Measurements from ENCODE around the gene POLR1C.
"Not testable (repeated sequence)": the region's sequence is repeated elsewhere in the genome, so short reads cannot be mapped to it uniquely, and the experiment has no call there.

Gene POLR1C

GRCh38 chr6:43516697-43517504 lies at the start of gene POLR1C, which contains the start of gene YIPF3:
Gene POLR1C (plus strand): TSS chr6:43517089. CDS start chr6:43517110, 21 bp downstream.
Gene YIPF3 (minus strand): TSS chr6:43516926. CDS start chr6:43516807, 119 bp downstream.
- peak; percentile 99 for DNase-seq (ENCODE audit: insufficient read length, low spot score)
- peak; percentile 67 for FAIRE-seq

- not testable (repeated sequence) for FAIRE-seq; DNase-seq (ENCODE audit: insufficient read length, low spot score)
These were observed 49.6 kb upstream of the POLR1C start for GRCh38 chr6:43467265-43467664.

- FAIRE-seq (no peak), DNase-seq (ENCODE audit: insufficient read length, low spot score) (no peak)
These were observed 49.1 kb upstream of the POLR1C start for GRCh38 chr6:43467752-43468151.

GRCh38 chr6:43468240-43468639 lies 48.6 kb upstream of the POLR1C start:
- DNase-seq (ENCODE audit: insufficient read length, low spot score): no peak
- no peak for FAIRE-seq

GRCh38 chr6:43468748-43469681 lies 47.9 kb upstream of the POLR1C start:
- FAIRE-seq (peak; percentile 20), DNase-seq (ENCODE audit: insufficient read length, low spot score) (no peak)

GRCh38 chr6:43469947-43470346 lies 46.9 kb upstream of the POLR1C start:
- DNase-seq (ENCODE audit: insufficient read length, low spot score) (no peak), FAIRE-seq (no peak)

GRCh38 chr6:43471399-43471798 lies 45.5 kb upstream of the POLR1C start:
- FAIRE-seq: no peak
- DNase-seq (ENCODE audit: insufficient read length, low spot score): no peak

GRCh38 chr6:43472515-43472914 lies 44.4 kb upstream of the POLR1C start:
- DNase-seq (ENCODE audit: insufficient read length, low spot score): no peak
- no peak for FAIRE-seq

GRCh38 chr6:43475516-43475915 lies 41.4 kb upstream of the POLR1C start:
- DNase-seq (ENCODE audit: insufficient read length, low spot score): no peak
- no peak for FAIRE-seq

- no peak for DNase-seq (ENCODE audit: insufficient read length, low spot score)
- no peak for FAIRE-seq
These were observed 40.1 kb upstream of the POLR1C start for GRCh38 chr6:43476746-43477145.

GRCh38 chr6:43477235-43478007 lies 39.5 kb upstream of the POLR1C start, which contains the start of gene TJAP1:
Gene TJAP1 (plus strand): TSS chr6:43477570. CDS start chr6:43499002, 21,432 bp downstream.
- DNase-seq (ENCODE audit: insufficient read length, low spot score) (peak; percentile 95), FAIRE-seq (peak; percentile 98)

GRCh38 chr6:43478008-43478372 lies 38.9 kb upstream of the POLR1C start:
- no peak for DNase-seq (ENCODE audit: insufficient read length, low spot score)
- FAIRE-seq: no peak

GRCh38 chr6:43481075-43481474 lies 35.8 kb upstream of the POLR1C start:
- DNase-seq (ENCODE audit: insufficient read length, low spot score) (no peak), FAIRE-seq (no peak)

GRCh38 chr6:43481591-43482236 lies 35.2 kb upstream of the POLR1C start:
- FAIRE-seq (no peak), DNase-seq (ENCODE audit: insufficient read length, low spot score) (no peak)

GRCh38 chr6:43488667-43489276 lies 28.1 kb upstream of the POLR1C start:
- no peak for FAIRE-seq
- DNase-seq (ENCODE audit: insufficient read length, low spot score): no peak

GRCh38 chr6:43489277-43490072 lies 27.4 kb upstream of the POLR1C start:
- DNase-seq (ENCODE audit: insufficient read length, low spot score): no peak

GRCh38 chr6:43490523-43490939 lies 26.4 kb upstream of the POLR1C start:
- FAIRE-seq (no peak), DNase-seq (ENCODE audit: insufficient read length, low spot score) (no peak)

More at GRCh38 chr6:43489277-43490072, 27.4 kb upstream of the POLR1C start:
- no peak for FAIRE-seq

- FAIRE-seq: peak; percentile 77
- DNase-seq (ENCODE audit: insufficient read length, low spot score): peak; percentile 83
These were observed 24.9 kb upstream of the POLR1C start for GRCh38 chr6:43491750-43492661.
